ENCODE measurements around the gene GOLM1. TPM values are rescaled to one million over a fixed set of nuclear protein-coding genes. Genes with fewer than 3 reads are reported as not detected.
"Not testable (repeated sequence)": the region's sequence is repeated elsewhere in the genome, so short reads cannot be mapped to it uniquely, and the experiment has no call there.

The GOLM1 gene, protein sequence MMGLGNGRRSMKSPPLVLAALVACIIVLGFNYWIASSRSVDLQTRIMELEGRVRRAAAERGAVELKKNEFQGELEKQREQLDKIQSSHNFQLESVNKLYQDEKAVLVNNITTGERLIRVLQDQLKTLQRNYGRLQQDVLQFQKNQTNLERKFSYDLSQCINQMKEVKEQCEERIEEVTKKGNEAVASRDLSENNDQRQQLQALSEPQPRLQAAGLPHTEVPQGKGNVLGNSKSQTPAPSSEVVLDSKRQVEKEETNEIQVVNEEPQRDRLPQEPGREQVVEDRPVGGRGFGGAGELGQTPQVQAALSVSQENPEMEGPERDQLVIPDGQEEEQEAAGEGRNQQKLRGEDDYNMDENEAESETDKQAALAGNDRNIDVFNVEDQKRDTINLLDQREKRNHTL
- total RNA-seq (2014; rRNA removed; shearing (Covaris generic)): 48.2 and 56.2 TPM in 2 replicates
- polyA plus RNA-seq (2016; fragmentation: Nextera tagmentation; extraction: Ambion mirVana): 63.4 and 67.1 TPM in 2 replicates

DNA sequence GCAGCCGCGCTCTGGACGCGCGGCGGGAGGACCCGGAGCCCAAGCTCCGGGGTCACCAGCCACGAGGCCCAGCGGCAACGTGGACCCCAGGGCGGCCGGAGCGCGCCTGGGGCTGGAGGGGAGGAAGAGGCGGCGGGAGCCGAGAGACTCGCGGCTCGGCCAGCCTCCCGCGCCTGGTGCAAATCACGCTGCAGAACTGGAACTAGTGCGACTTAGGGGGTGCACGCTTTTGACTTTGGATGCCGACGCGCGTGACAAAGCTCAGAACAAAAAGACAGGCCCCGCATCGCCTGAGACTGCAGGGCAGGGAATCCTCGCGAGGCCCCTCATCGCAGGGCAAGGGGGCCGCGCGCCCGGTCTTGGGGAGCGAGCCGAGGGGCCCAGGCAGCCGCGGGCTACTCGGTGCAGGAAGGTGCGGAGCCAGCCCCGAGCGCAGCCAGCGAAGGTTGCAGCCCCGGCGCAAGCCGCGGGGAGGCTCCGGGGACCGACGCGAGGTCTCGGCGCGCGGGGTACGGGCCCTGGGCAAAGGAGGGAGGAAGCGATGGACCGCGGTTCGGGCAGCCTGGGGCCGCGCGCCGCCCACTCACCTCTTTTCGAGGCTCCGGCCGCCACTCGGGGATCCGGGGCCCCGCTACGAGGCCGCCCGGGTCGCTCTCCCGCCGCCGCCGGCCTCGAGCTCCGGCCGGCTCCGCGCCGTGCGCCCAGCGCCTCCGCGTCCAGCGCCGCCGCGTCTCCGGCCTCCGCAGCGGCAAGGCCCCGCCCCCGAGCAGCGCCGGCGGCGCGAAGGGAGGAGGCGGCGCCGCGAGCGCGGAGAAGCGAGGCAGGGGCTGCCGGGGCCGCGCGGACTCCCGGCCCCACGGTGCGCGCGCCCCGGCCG, at the start of gene GOLM1:
TSS of gene GOLM1 (minus strand) at position 735 of the 877 bp plus-strand sequence. CDS start 20,238 bp downstream, outside the sequence.
- 1% methylated on average over 65 to 82 of the region's 125 CpGs for WGBS, 2 experiments (ENCODE audit: low coverage in 1 of 2, low lambda C conversion rate in 2 of 2, missing lambda C conversion rate in 2 of 2)

DNA sequence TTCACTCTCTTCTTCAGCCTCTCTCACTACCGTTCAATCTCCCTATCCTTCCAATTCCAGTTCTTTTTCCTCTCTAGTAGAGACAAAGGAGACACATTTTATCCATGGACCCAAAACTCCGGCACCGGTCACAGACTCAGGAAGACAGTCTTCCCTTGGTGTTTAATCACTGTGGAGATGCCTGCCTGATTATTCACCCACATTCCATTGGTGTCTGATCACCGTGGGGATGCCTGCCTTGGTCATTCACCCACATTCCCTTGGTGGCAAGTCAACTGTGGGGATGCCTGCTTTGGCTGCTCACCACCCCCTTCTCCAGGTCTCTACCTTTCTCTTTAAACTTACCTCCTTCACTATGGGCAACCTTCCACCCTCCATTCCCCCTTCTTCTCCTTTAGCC, 47.3 kb upstream of the GOLM1 start:
- H3K36me3 ChIP-seq (ENCODE audit: low read depth); H3K4me1 ChIP-seq (ENCODE audit: insufficient read depth); H3K27ac ChIP-seq; H3K79me2 ChIP-seq (ENCODE audit: insufficient read depth); H3K9ac ChIP-seq; H4K20me1 ChIP-seq (ENCODE audit: insufficient read depth); in situ Hi-C loops (cut with MboI); H3K9me3 ChIP-seq (ENCODE audit: low read depth); H2AFZ ChIP-seq; H3K9me2 ChIP-seq (ENCODE audit: insufficient read depth); H3F3A ChIP-seq (ENCODE audit: insufficient read depth); H3K4me3 ChIP-seq; H3K27me3 ChIP-seq (replicated peaks; ENCODE audit: insufficient read depth): not testable (repeated sequence)
- 10 to 14% methylated on average over 4 of the region's 4 CpGs for WGBS, 2 experiments (ENCODE audit: low coverage in 1 of 2, low lambda C conversion rate in 2 of 2, missing lambda C conversion rate in 2 of 2)
- peak overlapping the region; percentile 11 for H3K4me2 ChIP-seq (ENCODE audit: unreplicated experiment)
- peak; percentile 48 for DNase-seq

More for the DNA sequence above, at the start of gene GOLM1:
- no peak for TF ChIP-seq EZH2phosphoT487 (IDR thresholded peaks at IDR 0.05; ENCODE audit: insufficient read depth, low read depth)
- TF ChIP-seq EZH2 (IDR thresholded peaks at IDR 0.05; ENCODE audit: insufficient read depth, poor library complexity, severe bottlenecking): no peak
- Histone ChIP-seq H3K4me1 (ENCODE audit: insufficient read depth) (peaks cover 17% of the 10 kb centered on the region), H3K36me3 (ENCODE audit: low read depth) (no peaks in the 10 kb centered on the region), H2AFZ (peak within 1 kb of the TSS; percentile 95), H3K27ac (peak within 1 kb of the TSS; percentile 81), H4K20me1 (ENCODE audit: insufficient read depth) (no peaks in the 10 kb centered on the region), H3K79me2 (ENCODE audit: insufficient read depth) (peaks cover 46% of the 10 kb centered on the region), H3F3A (ENCODE audit: insufficient read depth) (peaks cover 16% of the 10 kb centered on the region), H3K4me3 (peak within 1 kb of the TSS; percentile 85), H3K27me3 (replicated peaks; ENCODE audit: insufficient read depth) (no peaks in the 10 kb centered on the region), H3K9ac (peak within 1 kb of the TSS; percentile 89), H3K9me2 (ENCODE audit: insufficient read depth) (no peaks in the 10 kb centered on the region), H3K9me3 (ENCODE audit: low read depth) (no peaks in the 10 kb centered on the region), H3K4me2 (ENCODE audit: unreplicated experiment) (peak within 1 kb of the TSS; percentile 95)
- DNase-seq: peak; percentile 89
- in situ Hi-C loops (cut with MboI): no loop called here

DNA sequence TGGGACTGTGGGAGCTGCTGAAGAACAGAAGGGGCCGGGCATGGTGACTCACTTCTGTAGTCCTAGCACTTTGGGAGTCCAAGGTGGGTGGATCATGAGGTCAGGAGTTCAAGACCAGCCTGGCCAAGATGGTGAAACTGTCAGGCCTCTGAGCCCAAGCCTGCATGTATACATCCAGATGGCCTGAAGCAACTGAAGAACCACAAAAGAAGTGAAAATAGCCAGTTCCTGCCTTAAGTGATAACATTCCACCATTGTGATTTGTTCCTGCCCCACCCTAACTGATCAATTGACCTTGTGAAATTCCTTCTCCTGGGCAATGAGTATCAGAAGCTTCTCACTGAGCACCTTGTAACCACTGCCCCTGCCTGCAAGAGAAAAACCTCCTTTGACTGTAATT, 46.6 kb upstream of the GOLM1 start:
- in situ Hi-C loops (cut with MboI); H3K79me2 ChIP-seq (ENCODE audit: insufficient read depth); H3K4me2 ChIP-seq (ENCODE audit: unreplicated experiment); H3K27ac ChIP-seq; H3K4me3 ChIP-seq; H3K27me3 ChIP-seq (replicated peaks; ENCODE audit: insufficient read depth); H3K9ac ChIP-seq; H4K20me1 ChIP-seq (ENCODE audit: insufficient read depth); H3K4me1 ChIP-seq (ENCODE audit: insufficient read depth); DNase-seq; H3K9me3 ChIP-seq (ENCODE audit: low read depth); H2AFZ ChIP-seq; H3F3A ChIP-seq (ENCODE audit: insufficient read depth); H3K36me3 ChIP-seq (ENCODE audit: low read depth); H3K9me2 ChIP-seq (ENCODE audit: insufficient read depth): not testable (repeated sequence)
- 73 to 79% methylated on average over 1 of the region's 1 CpG for WGBS, 2 experiments (ENCODE audit: low coverage in 1 of 2, low lambda C conversion rate in 2 of 2, missing lambda C conversion rate in 2 of 2)

DNA sequence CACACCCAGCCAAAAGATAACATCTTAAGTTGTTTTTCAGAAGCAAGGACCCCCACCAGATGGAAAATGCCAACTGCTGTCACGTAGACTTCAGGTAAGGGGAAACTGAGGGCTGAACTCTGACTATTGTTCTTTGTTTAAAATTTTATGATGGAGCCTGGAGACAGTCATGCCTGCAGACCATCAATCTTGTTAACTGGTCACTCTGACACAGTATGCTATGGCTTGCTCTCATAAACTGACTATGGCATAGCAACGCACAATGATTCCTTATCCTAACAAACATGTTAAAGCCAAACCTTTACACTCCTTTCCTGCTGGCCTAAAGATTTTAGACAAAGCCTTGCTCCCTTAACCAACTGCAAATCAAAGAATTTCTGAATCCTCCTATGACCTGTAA, 43.6 kb upstream of the GOLM1 start:
- no peak for TF ChIP-seq EZH2phosphoT487 (IDR thresholded peaks at IDR 0.05; ENCODE audit: insufficient read depth, low read depth)
- TF ChIP-seq EZH2 (IDR thresholded peaks at IDR 0.05; ENCODE audit: insufficient read depth, poor library complexity, severe bottlenecking): no peak
- no peaks in the 10 kb centered on the region for H3K36me3 ChIP-seq (ENCODE audit: low read depth)
- no peaks in the 10 kb centered on the region for H3K9me2 ChIP-seq (ENCODE audit: insufficient read depth)
- no peak overlapping the region for H3K4me2 ChIP-seq (ENCODE audit: unreplicated experiment)
- no peaks in the 10 kb centered on the region for H3K27me3 ChIP-seq (replicated peaks; ENCODE audit: insufficient read depth)
- DNase-seq: no peak
- H4K20me1 ChIP-seq (ENCODE audit: insufficient read depth): no peaks in the 10 kb centered on the region
- WGBS, 2 experiments (ENCODE audit: low coverage in 1 of 2, low lambda C conversion rate in 2 of 2, missing lambda C conversion rate in 2 of 2): 79 to 89% methylated on average over 2 of the region's 2 CpGs
- no peak overlapping the region for H3K4me3 ChIP-seq
- H3K27ac ChIP-seq: no peak overlapping the region
- H2AFZ ChIP-seq: no peak overlapping the region
- H3K4me1 ChIP-seq (ENCODE audit: insufficient read depth): peaks cover 9% of the 10 kb centered on the region; the same call in 1 of the 2 replicates
- no peaks in the 10 kb centered on the region for H3K9me3 ChIP-seq (ENCODE audit: low read depth)
- no peaks in the 10 kb centered on the region for H3K79me2 ChIP-seq (ENCODE audit: insufficient read depth)
- in situ Hi-C loops (cut with MboI): no loop called here
- H3F3A ChIP-seq (ENCODE audit: insufficient read depth): no peaks in the 10 kb centered on the region
- H3K9ac ChIP-seq: no peak overlapping the region
